ENCODE data around the gene ASB10.

- TF ChIP-seq CTCF (IDR thresholded peaks at IDR 0.05; ENCODE audit: insufficient read depth, low read length, poor library complexity, severe bottlenecking), result no peak
- no peak for TF ChIP-seq EZH2phosphoT487 (conservative IDR thresholded peaks at IDR 0.05; ENCODE audit: low read length)
Measured at GRCh38 chr7:151141855-151142685, 45.0 kb downstream of the ASB10 start.

All from SU-DHL-6 (cell line).